Type B pancreatic cell (in vitro differentiated cells): Measurements from ENCODE around the gene EVC. TPM values are rescaled to one million over a fixed set of nuclear protein-coding genes. Genes with fewer than 3 reads are reported as not detected.

Experiments used
- DNase-seq: peaks from one replicate; pipeline ENCODE4 v3.0.0; 2021; ENCODE audit warnings: mixed read lengths; ENCODE audit not compliant: unreplicated experiment; ENCODE audit errors: extremely low spot score
- H3K27ac Mint-ChIP-seq: 2 replicates; pipeline ENCODE4 v1.8.0; 2021; ENCODE audit warnings: mild to moderate bottlenecking, mixed read lengths
- H3K27me3 Mint-ChIP-seq: 2 replicates; pipeline ENCODE4 v1.8.0; 2021; ENCODE audit warnings: mixed read lengths
- H3K36me3 Mint-ChIP-seq: 2 replicates; pipeline ENCODE4 v1.8.0; 2021; ENCODE audit warnings: mixed read lengths
- H3K4me1 Mint-ChIP-seq: one replicate; pipeline ENCODE4 v1.8.0; 2021; ENCODE audit warnings: mixed read lengths; ENCODE audit not compliant: unreplicated experiment
- H3K4me3 Mint-ChIP-seq: 2 replicates; pipeline ENCODE4 v1.8.0; 2021; ENCODE audit warnings: mild to moderate bottlenecking, mixed read lengths
- H3K9me3 Mint-ChIP-seq: 2 replicates; pipeline ENCODE4 v1.8.0; 2021; ENCODE audit warnings: mixed read lengths
- total RNA-seq: library from RNA; stranded (reverse); gene quantifications from 2 replicates; pipeline ENCODE4 v1.2.1, GENCODE V29; 2021; ENCODE audit warnings: low replicate concordance
- TF ChIP-seq, protein P1 (sequence below): fragments of 200-600 bp; sonication (generic); conservative IDR thresholded peaks from 2 replicates; pipeline ENCODE4 v1.5.0; 2021; ENCODE audit warnings: antibody characterized with exemption, mild to moderate bottlenecking

The EVC gene
- total RNA-seq, 1 donor from 2014 or later = 29.2 TPM

DNA sequence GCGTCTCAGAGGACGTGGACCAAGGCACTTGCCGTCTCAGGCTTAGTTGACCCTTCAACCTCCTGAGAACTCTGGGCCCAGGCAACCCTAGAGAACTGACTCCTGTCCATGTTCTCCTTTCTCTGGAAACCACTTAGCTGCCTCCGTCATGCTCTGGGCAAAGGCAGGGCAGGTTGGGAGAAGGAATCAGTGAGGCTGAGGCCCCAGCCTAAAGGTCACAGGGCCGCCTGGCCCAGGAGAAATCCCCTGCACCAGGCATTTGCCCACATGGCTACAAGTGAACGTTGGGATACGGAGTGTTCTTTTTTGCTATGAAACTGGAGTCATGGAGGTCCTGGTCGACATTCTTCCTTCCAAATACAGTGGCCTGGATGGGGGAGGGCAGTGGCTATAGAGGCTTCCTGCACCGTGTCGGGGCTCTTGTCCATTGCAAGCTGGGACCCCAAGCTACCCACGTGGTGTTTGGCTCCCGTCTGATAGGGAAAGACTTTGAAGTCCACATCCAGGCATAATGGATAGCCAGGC, 105.9 kb downstream of the EVC start:
- no peak for DNase-seq
- Mint-ChIP-seq H3K9me3 (no peaks in the 10 kb centered on the region), H3K27me3 (no peaks in the 10 kb centered on the region), H3K36me3 (peaks cover 44% of the 10 kb centered on the region), H3K4me1 (no peaks in the 10 kb centered on the region), H3K27ac (no peak overlapping the region), H3K4me3 (no peak overlapping the region)
- TF ChIP-seq, protein P1, sequence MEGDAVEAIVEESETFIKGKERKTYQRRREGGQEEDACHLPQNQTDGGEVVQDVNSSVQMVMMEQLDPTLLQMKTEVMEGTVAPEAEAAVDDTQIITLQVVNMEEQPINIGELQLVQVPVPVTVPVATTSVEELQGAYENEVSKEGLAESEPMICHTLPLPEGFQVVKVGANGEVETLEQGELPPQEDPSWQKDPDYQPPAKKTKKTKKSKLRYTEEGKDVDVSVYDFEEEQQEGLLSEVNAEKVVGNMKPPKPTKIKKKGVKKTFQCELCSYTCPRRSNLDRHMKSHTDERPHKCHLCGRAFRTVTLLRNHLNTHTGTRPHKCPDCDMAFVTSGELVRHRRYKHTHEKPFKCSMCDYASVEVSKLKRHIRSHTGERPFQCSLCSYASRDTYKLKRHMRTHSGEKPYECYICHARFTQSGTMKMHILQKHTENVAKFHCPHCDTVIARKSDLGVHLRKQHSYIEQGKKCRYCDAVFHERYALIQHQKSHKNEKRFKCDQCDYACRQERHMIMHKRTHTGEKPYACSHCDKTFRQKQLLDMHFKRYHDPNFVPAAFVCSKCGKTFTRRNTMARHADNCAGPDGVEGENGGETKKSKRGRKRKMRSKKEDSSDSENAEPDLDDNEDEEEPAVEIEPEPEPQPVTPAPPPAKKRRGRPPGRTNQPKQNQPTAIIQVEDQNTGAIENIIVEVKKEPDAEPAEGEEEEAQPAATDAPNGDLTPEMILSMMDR = no peak

DNA sequence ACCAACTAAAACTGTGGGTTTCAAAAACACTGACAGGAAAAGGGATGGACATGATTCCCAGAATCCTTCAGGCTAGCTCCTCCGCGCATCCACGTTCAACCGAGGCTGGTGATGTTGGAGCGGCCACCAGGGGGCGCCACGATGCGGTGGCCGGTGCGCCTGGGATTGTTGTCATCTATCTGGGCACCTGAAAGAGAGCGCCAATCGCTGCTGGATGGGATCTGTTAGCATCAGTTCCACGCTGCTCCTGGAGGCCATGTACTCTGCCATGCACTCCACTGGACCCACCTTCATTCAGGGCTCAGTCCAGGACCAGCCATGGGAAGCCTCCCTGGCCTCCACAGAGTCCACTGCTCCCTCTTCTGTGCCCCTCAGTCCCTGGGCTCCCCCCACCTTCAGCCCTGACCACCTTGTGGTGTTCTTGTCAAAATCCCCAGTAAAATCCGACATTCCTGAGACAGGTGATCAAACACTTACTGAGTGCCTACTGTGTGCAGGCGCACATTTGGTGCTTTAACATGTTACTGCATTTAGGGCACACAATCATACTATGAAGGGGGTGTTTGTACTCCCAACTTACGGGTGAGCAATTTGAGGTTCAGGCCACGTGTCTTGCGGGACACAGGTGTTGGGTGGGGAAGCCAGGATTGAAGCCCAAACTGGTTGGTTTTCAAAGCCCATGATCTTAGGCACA, 110.8 kb downstream of the EVC start:
- Mint-ChIP-seq H3K36me3 (peaks cover 59% of the 10 kb centered on the region), H3K4me1 (no peaks in the 10 kb centered on the region), H3K4me3 (no peak overlapping the region), H3K9me3 (no peaks in the 10 kb centered on the region), H3K27ac (no peak overlapping the region), H3K27me3 (no peaks in the 10 kb centered on the region)
- TF ChIP-seq, protein P1 = peak; percentile 81
- no peak for DNase-seq

DNA sequence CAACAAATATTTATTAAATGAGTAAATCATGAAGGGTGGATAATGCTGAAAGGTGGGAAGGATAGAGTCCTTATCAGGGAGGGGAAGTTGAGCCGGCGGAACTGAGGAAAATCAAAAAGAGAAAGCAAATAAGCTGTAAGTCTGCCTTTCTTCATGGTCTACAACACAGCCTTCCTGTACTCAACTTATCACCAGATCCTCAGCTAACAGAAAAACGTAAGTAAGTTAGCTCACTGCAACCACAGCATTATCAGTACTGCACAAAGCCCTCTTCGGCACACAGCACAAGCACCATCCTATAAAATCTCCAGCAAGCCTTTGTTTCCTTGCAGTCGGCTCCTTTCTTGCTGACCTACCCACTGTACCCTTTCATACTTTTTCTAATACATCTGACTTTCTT, 111.6 kb downstream of the EVC start:
- no peak overlapping the region for H3K4me3 Mint-ChIP-seq
- H3K9me3 Mint-ChIP-seq = no peaks in the 10 kb centered on the region
- H3K4me1 Mint-ChIP-seq = no peaks in the 10 kb centered on the region
- no peak overlapping the region for H3K27ac Mint-ChIP-seq
- no peak for DNase-seq
- TF ChIP-seq, protein P1 = no peak
- H3K27me3 Mint-ChIP-seq = no peaks in the 10 kb centered on the region
- H3K36me3 Mint-ChIP-seq = peaks cover 60% of the 10 kb centered on the region

DNA sequence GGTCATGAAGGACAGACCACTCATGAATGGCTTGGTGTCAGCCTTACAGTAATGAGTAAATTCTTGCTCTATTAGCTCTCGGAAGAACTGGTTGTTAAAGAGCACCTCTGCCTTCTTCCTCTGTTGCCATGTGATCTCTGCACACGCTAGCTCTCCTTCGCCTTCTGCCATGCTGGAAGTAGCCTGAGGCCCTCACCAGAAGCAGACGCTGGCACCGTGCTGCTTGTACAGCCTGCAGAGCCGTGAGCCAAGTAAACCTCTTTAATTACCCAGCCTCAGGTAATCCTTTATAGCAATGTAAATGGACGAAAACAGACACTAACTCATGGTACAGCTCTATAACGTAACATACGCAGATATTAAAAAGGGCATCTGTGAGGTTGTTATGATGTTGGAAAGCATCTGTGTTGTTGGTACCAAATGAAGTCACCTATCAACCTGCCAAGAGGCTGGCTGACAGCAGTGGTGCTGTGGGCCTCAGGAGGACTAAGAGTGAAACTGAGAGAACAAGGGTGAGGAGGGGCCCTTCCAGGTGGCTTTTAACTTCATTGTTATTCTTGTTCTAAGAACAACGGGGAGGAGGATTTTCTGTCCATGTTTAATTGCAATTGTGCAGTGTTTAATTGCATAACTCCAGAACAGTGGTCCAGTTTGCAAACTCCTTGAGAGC, 112.7 kb downstream of the EVC start:
- no peaks in the 10 kb centered on the region for H3K4me1 Mint-ChIP-seq
- no peak overlapping the region for H3K4me3 Mint-ChIP-seq
- DNase-seq = no peak
- peaks cover 60% of the 10 kb centered on the region for H3K36me3 Mint-ChIP-seq
- TF ChIP-seq, protein P1 = no peak
- no peaks in the 10 kb centered on the region for H3K9me3 Mint-ChIP-seq
- H3K27ac Mint-ChIP-seq = no peak overlapping the region
- H3K27me3 Mint-ChIP-seq = no peaks in the 10 kb centered on the region

DNA sequence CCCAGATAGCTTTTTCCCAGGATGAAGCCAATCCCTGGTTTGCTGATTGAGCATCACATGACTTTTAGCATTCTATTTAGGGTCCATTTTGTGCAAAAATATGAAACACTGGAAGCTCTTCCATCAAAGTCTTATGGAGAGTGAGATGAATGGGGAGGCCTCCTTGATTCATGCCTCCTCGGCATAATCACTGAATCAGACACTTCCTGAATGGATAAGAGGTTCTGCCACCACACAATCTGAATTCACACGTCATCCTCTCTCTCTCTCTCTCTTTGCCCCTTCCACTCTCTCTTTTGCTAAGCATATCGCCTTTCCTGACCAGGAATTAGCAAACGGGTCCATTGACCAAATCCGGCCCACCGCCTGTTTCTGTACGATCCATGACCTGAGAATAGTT, 113.2 kb downstream of the EVC start:
- Mint-ChIP-seq H3K4me1 (no peaks in the 10 kb centered on the region), H3K4me3 (no peak overlapping the region), H3K27me3 (no peaks in the 10 kb centered on the region), H3K36me3 (peaks cover 55% of the 10 kb centered on the region), H3K27ac (no peak overlapping the region), H3K9me3 (no peaks in the 10 kb centered on the region)
- TF ChIP-seq, protein P1 = no peak
- DNase-seq = no peak
